Endothelial cell of umbilical vein (primary cell): ENCODE results near the gene SBK1. TPM values are rescaled to one million over a fixed set of nuclear protein-coding genes. Genes with fewer than 3 reads are reported as not detected.

Experiments
- BruUV-seq: library from RNA; stranded (reverse); fragments of 400-500 nt; replicated peaks from 2 replicates; lab custom pipeline; 2021; lab: Mats Ljungman, UMichigan
- CTCF ChIA-PET: fragments of 300-600, 350-600 bp; sonication (Branson Sonifier 250); formaldehyde crosslinking; loops from one replicate; lab custom pipeline; 2021; ENCODE audit warnings: antibody characterized with exemption, inconsistent platforms; lab: Charles Lee
- POLR2A ChIA-PET: fragments of 300-600, 350-600 bp; sonication (Branson Sonifier 250); formaldehyde crosslinking; loops from one replicate; lab custom pipeline; 2021; ENCODE audit warnings: antibody characterized with exemption, inconsistent platforms; lab: Charles Lee
- DNase-seq: peaks from one replicate; pipeline ENCODE4 v3.0.0-alpha.2; 2011; ENCODE audit warnings: low read depth, low spot score
- FAIRE-seq: peaks from 2 replicates; lab custom pipeline; 2011; peaks lifted over from hg19 to GRCh38; lab: Jason Lieb, UNC
- H2AFZ ChIP-seq: 2 replicates; pipeline ENCODE4 v1.6.0; 2012; ENCODE audit warnings: low read depth, low read length, control low read depth, inconsistent platforms
- H3K27ac ChIP-seq: 2 replicates; pipeline ENCODE4 v1.5.1; 2011; ENCODE audit warnings: low read depth, mild to moderate bottlenecking, control low read depth, low read length, moderate library complexity; ENCODE audit not compliant: insufficient read depth
- H3K27me3 ChIP-seq, 2 experiments: 2 replicates each; pipeline versions ENCODE4 v1.6.0 to v1.6.1; 2011; ENCODE audit warnings: low read length in 2 of 2, mixed read lengths in 1 of 2; ENCODE audit not compliant: control insufficient read depth in 2 of 2, insufficient read depth in 2 of 2
- H3K36me3 ChIP-seq, 2 experiments: 2 replicates in 1 of 2; 3 replicates in 1 of 2; pipeline ENCODE4 v1.5.1; 2011; ENCODE audit warnings: low read length in 2 of 2, mild to moderate bottlenecking in 1 of 2, moderate library complexity in 1 of 2; ENCODE audit not compliant: control insufficient read depth in 2 of 2, insufficient read depth in 2 of 2; ENCODE audit errors: extremely low read depth in 1 of 2
- H3K4me1 ChIP-seq: 3 replicates; pipeline ENCODE4 v1.5.1; 2011; ENCODE audit warnings: mild to moderate bottlenecking, low read length; ENCODE audit not compliant: control insufficient read depth, insufficient read depth; ENCODE audit errors: extremely low read depth
- H3K4me2 ChIP-seq: 2 replicates; pipeline ENCODE4 v1.6.1; 2011; ENCODE audit warnings: low read length, control low read depth, mixed read lengths; ENCODE audit not compliant: insufficient read depth
- H3K4me3 ChIP-seq, 3 experiments: fragments of 200-600 bp in 1 of 3; sonication (generic), shearing (Covaris generic) in 1 of 3; replicated peaks in 1 of 3; 2 replicates each; pipeline ENCODE4 v1.5.1; 2011 to 2016; ENCODE audit warnings: control low read depth in 3 of 3, low read length in 3 of 3, mild to moderate bottlenecking in 2 of 3, inconsistent platforms in 1 of 3, low read depth in 1 of 3, moderate library complexity in 1 of 3; ENCODE audit not compliant: insufficient read depth in 1 of 3
- H3K79me2 ChIP-seq: 2 replicates; pipeline ENCODE4 v1.6.0; 2012; ENCODE audit warnings: low read length, inconsistent platforms; ENCODE audit not compliant: control insufficient read depth, insufficient read depth
- H3K9ac ChIP-seq: replicated peaks from 2 replicates; pipeline ENCODE3; 2011; ENCODE audit warnings: low read length, control low read depth; ENCODE audit not compliant: insufficient read depth; ENCODE audit errors: extremely low read depth
- H3K9me1 ChIP-seq: replicated peaks from 3 replicates; pipeline ENCODE4 v1.6.0; 2011; ENCODE audit warnings: mild to moderate bottlenecking, low read length; ENCODE audit not compliant: control insufficient read depth, insufficient read depth; ENCODE audit errors: extremely low read depth
- H3K9me3 ChIP-seq: replicated peaks from 2 replicates; pipeline ENCODE4 v1.5.1; 2012; ENCODE audit warnings: low read length, inconsistent platforms; ENCODE audit not compliant: control insufficient read depth, insufficient read depth
- H4K20me1 ChIP-seq: replicated peaks from 2 replicates; pipeline ENCODE3; 2011; ENCODE audit warnings: mild to moderate bottlenecking, low read length; ENCODE audit not compliant: control insufficient read depth, insufficient read depth; ENCODE audit errors: extremely low read depth
- EZH2 ChIP-seq: IDR thresholded peaks from 2 replicates; pipeline ENCODE4 v1.6.1; 2012; ENCODE audit warnings: borderline replicate concordance, low read depth, mild to moderate bottlenecking, moderate library complexity, low read length, inconsistent platforms; ENCODE audit not compliant: severe bottlenecking
- FOS ChIP-seq: IDR thresholded peaks from 2 replicates; pipeline ENCODE4 v1.6.1; 2011; ENCODE audit warnings: mild to moderate bottlenecking, low read length, moderate library complexity, borderline replicate concordance; ENCODE audit not compliant: insufficient read depth
- GATA2 ChIP-seq: IDR thresholded peaks from 2 replicates; pipeline ENCODE4 v1.7.0; 2011; ENCODE audit warnings: low read depth, mild to moderate bottlenecking, moderate library complexity, mixed read lengths, low read length; ENCODE audit not compliant: insufficient read length, insufficient read depth
- JUN ChIP-seq: IDR thresholded peaks from 2 replicates; pipeline ENCODE4 v1.6.1; 2011; ENCODE audit warnings: borderline replicate concordance, low read depth; ENCODE audit not compliant: insufficient read length, insufficient read depth
- MYC ChIP-seq: IDR thresholded peaks from one replicate; pipeline ENCODE4 v1.6.1; 2011; ENCODE audit warnings: mild to moderate bottlenecking, low read depth, low read length
- POLR2A ChIP-seq: IDR thresholded peaks from 2 replicates; pipeline ENCODE4 v1.6.1; 2012; ENCODE audit warnings: low read depth, mild to moderate bottlenecking, control low read depth, low read length
- POLR2AphosphoS5 ChIP-seq: IDR thresholded peaks from 2 replicates; pipeline ENCODE4 v1.6.1; 2012; ENCODE audit warnings: low read depth, mild to moderate bottlenecking, control low read depth, low read length, moderate library complexity; ENCODE audit not compliant: insufficient read depth
- dilution Hi-C: fragments of 300-500 bp; cut with MboI; formaldehyde crosslinking; loops from one replicate; pipeline ENCODE4 v1.15.0; 2019; ENCODE audit warnings: low sequenced_read_pairs; ENCODE audit not compliant: extremely low pct_ligation_motif_present
- intact Hi-C: fragments of 100-400 bp; cut with micrococcal nuclease; formaldehyde crosslinking; loops from one replicate; pipeline ENCODE4 v1.10.0; 2022
- polyA plus RNA-seq, 4 experiments: library from polyadenylated mRNA; depleted of rRNA in 3 of 4; stranded (reverse) in 3 of 4; unstranded in 1 of 4; fragments of >200 nt; gene quantifications; 2 replicates each; pipeline versions ENCODE4 v1.2.1 to v1.2.3, GENCODE V29; 2011 to 2012; ENCODE audit warnings: missing spikeins in 1 of 4
- total RNA-seq: library from RNA; stranded (reverse); gene quantifications from 2 replicates; pipeline ENCODE4 v1.2.3, GENCODE V29; 2021
- TF ChIP-seq, protein P1 (sequence below), 2 donors: IDR thresholded peaks; 1 replicate in 1 of 2; 2 replicates in 1 of 2; pipeline ENCODE4 v1.5.1; 2011; ENCODE audit warnings: low read length in 2 of 2, mild to moderate bottlenecking in 2 of 2, moderate library complexity in 2 of 2, control low read depth in 1 of 2, inconsistent platforms in 1 of 2, low read depth in 1 of 2; ENCODE audit not compliant: insufficient read depth in 1 of 2; ENCODE audit errors: extremely low read depth in 1 of 2
- TF ChIP-seq, protein P2 (sequence below): IDR thresholded peaks from 2 replicates; pipeline ENCODE4 v1.6.1; 2011; ENCODE audit not compliant: insufficient read depth, insufficient read length

The SBK1 gene
- total and polyA plus RNA-seq, 2 donors (not counting 3 experiments of a cell fraction or from before 2014, with no cell fraction given), result 0.19 to 0.51 TPM

DNA sequence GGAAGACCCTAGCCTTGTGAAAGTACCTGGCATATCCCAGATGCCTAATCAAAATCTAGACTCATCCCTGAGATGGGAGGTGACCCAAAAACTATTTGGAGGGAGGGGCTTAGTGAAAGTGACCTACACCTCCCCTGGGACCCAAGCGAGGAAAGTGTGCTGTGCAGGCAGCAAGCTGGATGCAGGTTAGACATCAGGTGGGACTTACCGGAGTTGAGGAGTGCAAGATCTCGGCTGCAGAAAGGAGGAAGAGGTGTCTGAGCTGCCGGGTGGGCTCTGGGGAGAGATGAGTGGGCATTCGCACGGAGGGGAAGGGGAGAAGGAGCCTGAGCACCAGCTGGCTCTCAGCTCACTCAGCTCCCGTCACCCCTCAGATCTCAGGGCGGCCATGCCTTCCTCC, 10.3 kb upstream of the SBK1 start:
- dilution Hi-C loops, result no loop called here
- BruUV-seq, result no TSS peak
- POLR2A ChIA-PET, result no interaction called here

DNA sequence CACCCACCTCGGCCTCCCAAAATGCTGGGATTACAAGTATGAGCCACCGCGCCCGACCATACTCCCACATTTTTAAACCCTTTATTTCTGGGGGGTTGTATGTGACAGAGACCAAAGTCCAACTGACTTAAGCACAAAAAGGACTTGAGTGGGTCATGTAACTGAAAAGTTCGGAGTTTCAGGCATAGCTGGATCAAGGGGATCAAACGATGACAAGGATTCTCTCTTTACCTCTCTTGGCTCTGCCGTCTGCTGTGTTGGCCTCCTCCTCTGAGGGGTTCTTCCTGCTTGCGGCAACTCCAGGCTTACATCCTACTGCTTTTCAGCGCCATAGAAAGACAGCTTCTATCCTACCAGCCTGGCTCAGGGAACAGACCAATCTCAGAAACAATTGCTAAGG, 9.2 kb upstream of the SBK1 start:
- intact Hi-C loops (no loop called here), dilution Hi-C loops (no loop called here)
- H3K27me3 ChIP-seq, result peaks cover 0 to 3% of the 10 kb centered on the region in 2 experiments
- no peaks in the 10 kb centered on the region for H3K4me1 ChIP-seq
- no peaks in the 10 kb centered on the region for H3K9me3 ChIP-seq
- CTCF ChIA-PET, result interaction anchor here (0.7 kb wide), 1 partner anchor 34 kb away, joined by 3 read pairs; no protein-coding TSS in a partner anchor
- no peak overlapping the region for H3K9ac ChIP-seq
- H3K27ac ChIP-seq, result no peak overlapping the region
- no peak overlapping the region for H3K4me2 ChIP-seq
- no peaks in the 10 kb centered on the region for H3K79me2 ChIP-seq
- FAIRE-seq (no peak), DNase-seq (no peak)
- POLR2A ChIA-PET, result no interaction called here
- no peaks in the 10 kb centered on the region for H3K9me1 ChIP-seq
- H3K36me3 ChIP-seq, result no peaks in the 10 kb centered on the region
- no peak overlapping the region for H2AFZ ChIP-seq
- no peaks in the 10 kb centered on the region for H4K20me1 ChIP-seq
- BruUV-seq, result no TSS peak
- TF ChIP-seq MYC (no peak), GATA2 (no peak), FOS (no peak), EZH2 (no peak), JUN (no peak), POLR2AphosphoS5 (no peak), POLR2A (no peak)
- TF ChIP-seq, protein P1, sequence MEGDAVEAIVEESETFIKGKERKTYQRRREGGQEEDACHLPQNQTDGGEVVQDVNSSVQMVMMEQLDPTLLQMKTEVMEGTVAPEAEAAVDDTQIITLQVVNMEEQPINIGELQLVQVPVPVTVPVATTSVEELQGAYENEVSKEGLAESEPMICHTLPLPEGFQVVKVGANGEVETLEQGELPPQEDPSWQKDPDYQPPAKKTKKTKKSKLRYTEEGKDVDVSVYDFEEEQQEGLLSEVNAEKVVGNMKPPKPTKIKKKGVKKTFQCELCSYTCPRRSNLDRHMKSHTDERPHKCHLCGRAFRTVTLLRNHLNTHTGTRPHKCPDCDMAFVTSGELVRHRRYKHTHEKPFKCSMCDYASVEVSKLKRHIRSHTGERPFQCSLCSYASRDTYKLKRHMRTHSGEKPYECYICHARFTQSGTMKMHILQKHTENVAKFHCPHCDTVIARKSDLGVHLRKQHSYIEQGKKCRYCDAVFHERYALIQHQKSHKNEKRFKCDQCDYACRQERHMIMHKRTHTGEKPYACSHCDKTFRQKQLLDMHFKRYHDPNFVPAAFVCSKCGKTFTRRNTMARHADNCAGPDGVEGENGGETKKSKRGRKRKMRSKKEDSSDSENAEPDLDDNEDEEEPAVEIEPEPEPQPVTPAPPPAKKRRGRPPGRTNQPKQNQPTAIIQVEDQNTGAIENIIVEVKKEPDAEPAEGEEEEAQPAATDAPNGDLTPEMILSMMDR (IDR thresholded peaks at IDR 0.05; ENCODE audit: extremely low read depth in 1 of 2, insufficient read depth in 1 of 2, low read depth in 1 of 2, low read length in 2 of 2), result no peak
- TF ChIP-seq, protein P2, sequence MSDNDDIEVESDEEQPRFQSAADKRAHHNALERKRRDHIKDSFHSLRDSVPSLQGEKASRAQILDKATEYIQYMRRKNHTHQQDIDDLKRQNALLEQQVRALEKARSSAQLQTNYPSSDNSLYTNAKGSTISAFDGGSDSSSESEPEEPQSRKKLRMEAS, result no peak
- H3K4me3 ChIP-seq, result no peak overlapping the region

More for the DNA sequence above, 10.3 kb upstream of the SBK1 start:
- FAIRE-seq (no peak), DNase-seq (no peak)
- H3K4me1 ChIP-seq, result peaks cover 2% of the 10 kb centered on the region
- H3K4me3 ChIP-seq, result no peak overlapping the region
- H3K9me3 ChIP-seq, result no peaks in the 10 kb centered on the region
- intact Hi-C loops, result no loop called here
- H3K27ac ChIP-seq, result no peak overlapping the region
- CTCF ChIA-PET, result interaction anchor here (0.7 to 4.1 kb wide), 6 partner anchors 14 to 40 kb away, joined by 3 to 26 read pairs (median 4); no protein-coding TSS in a partner anchor
- H3K79me2 ChIP-seq, result no peaks in the 10 kb centered on the region
- H3K27me3 ChIP-seq, result no peaks in the 10 kb centered on the region
- H3K9me1 ChIP-seq, result no peaks in the 10 kb centered on the region
- no peaks in the 10 kb centered on the region for H3K36me3 ChIP-seq
- H4K20me1 ChIP-seq, result no peaks in the 10 kb centered on the region
- TF ChIP-seq MYC (no peak), JUN (no peak), GATA2 (no peak)
- TF ChIP-seq, protein P2, result no peak
- no peak overlapping the region for H3K9ac ChIP-seq
- no peak overlapping the region for H3K4me2 ChIP-seq
- H2AFZ ChIP-seq, result no peak overlapping the region
